Measurements from ENCODE around the gene SLTM. TPM values are rescaled to one million over a fixed set of nuclear protein-coding genes. Genes with fewer than 3 reads are reported as not detected.

The SLTM gene
- total and polyA plus RNA-seq, 4 experiments from 2014 or later, result 22.8 to 153 (median 121) TPM

Other genes with a start within 250 kb of the SLTM start
- gene ADAM10, start 184.0 kb downstream of the SLTM start, total RNA-seq, result 100 to 1,000 TPM; 135 TPM
- gene ADAM10, start 184.0 kb downstream of the SLTM start, polyA plus RNA-seq, result 100 to 1,000 TPM; 129 to 258 TPM
- 10 to 100 TPM; 15.4 to 17.3 TPM for gene MINDY2, start 162.4 kb downstream of the SLTM start, total RNA-seq
- gene MINDY2, start 162.4 kb downstream of the SLTM start, polyA plus RNA-seq, result 10 to 100 TPM; 16.1 to 20.5 TPM
- gene RNF111, start 54.0 kb upstream of the SLTM start, total RNA-seq, result 10 to 100 TPM; 54.9 to 60.9 TPM
- 10 to 100 TPM; 11.1 to 22.2 TPM for gene RNF111, start 54.0 kb upstream of the SLTM start, polyA plus RNA-seq
- gene CCNB2, start 171.5 kb upstream of the SLTM start, total RNA-seq, result under 1 TPM in 1 of 2 experiments, not detected in 1; 0.44 TPM
- not detected for gene CCNB2, start 171.5 kb upstream of the SLTM start, polyA plus RNA-seq